Activated naive CD8-positive, alpha-beta T cell treated with anti-CD3 and anti-CD28 coated beads, Interleukin-2, amount 10 ng/mL, durations not matched to agents 7 days and 5 days (primary cell): Measurements from ENCODE around the gene GRIA1. TPM values are rescaled to one million over a fixed set of nuclear protein-coding genes. Genes with fewer than 3 reads are reported as not detected.
"Not testable (repeated sequence)": the region's sequence is repeated elsewhere in the genome, so short reads cannot be mapped to it uniquely, and the experiment has no call there.

ENCODE experiments used
- ATAC-seq: fragments of 150-1000 bp; cut with Tn5 transposase; one replicate; pipeline ENCODE4 v1.10.0; 2021; ENCODE audit warnings: low read depth, moderate library complexity
- POLR2A ChIA-PET: fragments of 350-600 bp; sonication (Branson Sonifier 250); formaldehyde crosslinking; loops from one replicate; lab custom pipeline; 2021; ENCODE audit warnings: antibody characterized with exemption; lab: Charles Lee
- DNase-seq: peaks from one replicate; pipeline ENCODE4 v3.0.0; 2021
- H3K27ac Mint-ChIP-seq: one replicate; pipeline ENCODE4 v1.8.0; 2022; ENCODE audit warnings: mild to moderate bottlenecking, mixed read lengths
- H3K27me3 Mint-ChIP-seq: one replicate; pipeline ENCODE4 v1.8.0; 2022; ENCODE audit warnings: mild to moderate bottlenecking, moderate library complexity, mixed read lengths
- H3K36me3 Mint-ChIP-seq: one replicate; pipeline ENCODE4 v1.8.0; 2021; ENCODE audit warnings: mild to moderate bottlenecking, mixed read lengths
- H3K4me1 Mint-ChIP-seq: one replicate; pipeline ENCODE4 v1.8.0; 2021; ENCODE audit warnings: mixed read lengths
- H3K4me3 Mint-ChIP-seq: one replicate; pipeline ENCODE4 v1.8.0; 2022; ENCODE audit warnings: mild to moderate bottlenecking, moderate library complexity, mixed read lengths
- H3K9me3 Mint-ChIP-seq: one replicate; pipeline ENCODE4 v1.8.0; 2021; ENCODE audit warnings: mixed read lengths
- total RNA-seq, 2 experiments: library from RNA; stranded (reverse); gene quantifications; one replicate each; pipeline ENCODE4 v1.2.3, GENCODE V29; 2021

The GRIA1 gene
- total RNA-seq, 2 experiments from 2014 or later: not detected

GRCh38 chr5:153714798-153715197, 224.3 kb downstream of the GRIA1 start:
- peaks cover 1% of the 10 kb centered on the region for H3K9me3 Mint-ChIP-seq
- DNase-seq: no peak
- H3K4me3 Mint-ChIP-seq: no peak overlapping the region
- no peak for ATAC-seq
- no peak overlapping the region for H3K27ac Mint-ChIP-seq
- no peaks in the 10 kb centered on the region for H3K4me1 Mint-ChIP-seq
- POLR2A ChIA-PET: no interaction called here
- no peaks in the 10 kb centered on the region for H3K36me3 Mint-ChIP-seq
- H3K27me3 Mint-ChIP-seq: no peaks in the 10 kb centered on the region

DNA sequence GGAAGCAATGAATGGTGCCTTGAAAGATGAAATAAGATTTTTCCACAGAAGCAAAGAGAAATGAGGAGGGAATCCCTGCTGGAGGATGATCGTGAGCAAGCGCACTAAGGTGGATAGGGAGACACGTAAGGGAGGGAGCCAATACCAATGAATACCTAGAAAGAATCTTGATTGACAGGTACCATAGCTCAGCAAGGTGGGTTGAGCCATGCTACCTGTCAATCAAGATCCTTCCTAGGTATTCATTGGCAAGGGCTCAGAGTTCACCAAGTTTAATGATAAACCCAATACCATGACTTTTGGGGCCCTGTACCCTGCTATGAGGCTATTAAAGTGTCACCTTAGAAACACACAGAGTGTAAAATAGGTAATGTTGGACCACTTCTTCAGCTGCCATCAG, 226.8 kb downstream of the GRIA1 start:
- POLR2A ChIA-PET: no interaction called here
- H3K9me3 Mint-ChIP-seq: peaks cover 1% of the 10 kb centered on the region
- ATAC-seq (no peak), DNase-seq (no peak)
- H3K27me3 Mint-ChIP-seq: no peaks in the 10 kb centered on the region
- H3K27ac Mint-ChIP-seq: no peak overlapping the region
- no peaks in the 10 kb centered on the region for H3K4me1 Mint-ChIP-seq
- no peak overlapping the region for H3K4me3 Mint-ChIP-seq
- H3K36me3 Mint-ChIP-seq: no peaks in the 10 kb centered on the region

DNA sequence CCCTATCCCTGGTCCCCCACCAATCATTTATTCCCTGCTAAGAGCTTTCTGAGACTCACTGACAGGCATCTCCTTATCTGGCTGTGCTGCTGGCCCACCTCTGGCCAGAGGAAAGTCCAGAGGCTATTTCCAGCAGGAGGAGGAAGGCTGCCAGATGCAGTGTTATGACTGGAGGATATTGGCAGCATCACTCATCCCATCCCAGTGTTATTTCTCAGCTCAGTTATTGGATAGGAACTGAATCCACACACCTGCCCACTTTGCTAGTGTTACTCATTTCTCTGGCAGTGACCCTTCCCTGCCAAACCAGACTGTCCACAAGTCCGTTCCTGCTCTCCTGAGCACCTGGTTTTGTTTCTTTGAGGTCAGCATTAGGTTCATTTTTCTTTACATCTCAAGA, 228.2 kb downstream of the GRIA1 start:
- POLR2A ChIA-PET: no interaction called here
- H3K4me3 Mint-ChIP-seq: no peak overlapping the region
- ATAC-seq (no peak), DNase-seq (no peak)
- peaks cover 1% of the 10 kb centered on the region for H3K9me3 Mint-ChIP-seq
- H3K27ac Mint-ChIP-seq: no peak overlapping the region
- no peaks in the 10 kb centered on the region for H3K36me3 Mint-ChIP-seq
- no peaks in the 10 kb centered on the region for H3K27me3 Mint-ChIP-seq
- H3K4me1 Mint-ChIP-seq: no peaks in the 10 kb centered on the region

DNA sequence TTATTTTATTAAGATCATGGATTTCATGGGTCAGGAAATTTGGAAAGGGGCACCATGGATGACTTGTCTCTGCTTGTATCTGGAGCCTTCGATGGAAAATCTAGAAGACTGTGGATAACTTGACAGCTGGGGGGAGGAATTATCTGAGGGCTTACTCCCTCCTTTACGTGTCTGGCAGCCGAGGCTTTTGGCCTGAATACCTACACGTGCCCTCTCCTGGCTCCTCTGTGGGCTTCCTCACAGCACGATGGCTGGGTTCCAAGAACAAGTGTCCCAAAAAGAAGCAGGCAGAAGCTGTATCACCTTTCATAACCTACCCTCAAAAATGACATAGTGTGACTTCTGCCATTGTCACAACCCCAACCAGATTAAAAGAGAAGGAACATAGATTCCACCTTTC, 228.9 kb downstream of the GRIA1 start:
- H3K36me3 Mint-ChIP-seq: no peaks in the 10 kb centered on the region
- no peak for ATAC-seq
- POLR2A ChIA-PET: no interaction called here

GRCh38 chr5:153723022-153723610, 232.6 kb downstream of the GRIA1 start:
- H3K9me3 Mint-ChIP-seq: not testable (repeated sequence)

More for the DNA sequence above, 228.9 kb downstream of the GRIA1 start:
- Mint-ChIP-seq H3K4me1 (no peaks in the 10 kb centered on the region), H3K27ac (no peak overlapping the region), H3K9me3 (peaks cover 1% of the 10 kb centered on the region), H3K27me3 (no peaks in the 10 kb centered on the region), H3K4me3 (no peak overlapping the region)
- no peak for DNase-seq

DNA sequence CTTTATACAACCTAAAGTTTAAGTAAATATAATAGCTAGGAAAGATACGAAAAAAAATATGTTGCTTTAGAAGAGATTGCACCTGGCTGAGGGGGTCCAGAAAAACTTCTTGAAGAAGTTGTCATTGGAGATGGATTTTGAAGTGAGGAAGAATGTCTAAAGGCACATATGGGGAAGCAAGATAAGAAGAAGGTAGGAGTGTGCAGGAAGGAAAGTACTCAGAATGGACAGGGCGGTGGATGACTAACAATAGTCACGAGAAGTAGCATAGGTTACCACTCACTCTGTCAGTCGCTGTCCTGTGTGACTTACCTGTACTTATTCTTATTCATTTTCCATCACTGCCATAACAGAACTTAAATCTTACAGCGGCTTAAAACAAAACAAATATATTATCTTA, 251.6 kb downstream of the GRIA1 start:
- no peaks in the 10 kb centered on the region for H3K36me3 Mint-ChIP-seq
- H3K4me1 Mint-ChIP-seq: no peaks in the 10 kb centered on the region
- no peak for ATAC-seq
- no peaks in the 10 kb centered on the region for H3K9me3 Mint-ChIP-seq
- H3K27ac Mint-ChIP-seq: no peak overlapping the region
- H3K27me3 Mint-ChIP-seq: no peaks in the 10 kb centered on the region
- POLR2A ChIA-PET: no interaction called here
- no peak overlapping the region for H3K4me3 Mint-ChIP-seq
- DNase-seq: no peak

More at GRCh38 chr5:153723022-153723610, 232.6 kb downstream of the GRIA1 start:
- H3K27ac Mint-ChIP-seq, H3K4me3 Mint-ChIP-seq, H3K4me1 Mint-ChIP-seq, DNase-seq, ATAC-seq, H3K36me3 Mint-ChIP-seq, H3K27me3 Mint-ChIP-seq, POLR2A ChIA-PET: not testable (repeated sequence)

DNA sequence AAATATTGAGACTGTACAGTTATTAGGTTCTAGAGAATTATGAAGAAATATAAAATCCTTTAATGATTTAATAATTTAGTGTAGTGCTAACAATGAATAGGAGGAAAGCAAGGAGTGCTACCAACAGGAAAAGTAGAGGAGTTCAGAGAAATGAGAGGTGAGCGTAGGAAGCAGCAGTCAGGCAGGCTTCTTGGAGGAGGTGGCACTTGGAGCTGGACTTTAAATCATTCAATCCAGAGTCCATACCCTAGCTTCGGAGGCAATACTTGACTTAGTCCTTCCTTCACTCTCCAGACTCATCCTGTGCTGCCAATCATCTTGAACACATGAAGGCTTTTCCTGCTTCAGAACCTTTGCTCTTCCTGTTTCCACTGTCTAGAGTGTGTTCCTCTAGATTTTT, 254.3 kb downstream of the GRIA1 start:
- ATAC-seq (no peak), DNase-seq (no peak)
- H3K4me3 Mint-ChIP-seq: no peak overlapping the region
- H3K9me3 Mint-ChIP-seq: no peaks in the 10 kb centered on the region
- POLR2A ChIA-PET: no interaction called here
- no peaks in the 10 kb centered on the region for H3K27me3 Mint-ChIP-seq
- no peaks in the 10 kb centered on the region for H3K4me1 Mint-ChIP-seq
- H3K36me3 Mint-ChIP-seq: no peaks in the 10 kb centered on the region
- no peak overlapping the region for H3K27ac Mint-ChIP-seq

- no peak overlapping the region for H3K27ac Mint-ChIP-seq
- no peak for DNase-seq
- ATAC-seq: no peak
- no peaks in the 10 kb centered on the region for H3K36me3 Mint-ChIP-seq
- no peaks in the 10 kb centered on the region for H3K4me1 Mint-ChIP-seq
- no peak overlapping the region for H3K4me3 Mint-ChIP-seq
- no peaks in the 10 kb centered on the region for H3K9me3 Mint-ChIP-seq
- no peaks in the 10 kb centered on the region for H3K27me3 Mint-ChIP-seq
- POLR2A ChIA-PET: no interaction called here
These were observed 255.4 kb downstream of the GRIA1 start for GRCh38 chr5:153745778-153746395.

- Mint-ChIP-seq H3K4me3 (no peak overlapping the region), H3K27ac (no peak overlapping the region), H3K4me1 (no peaks in the 10 kb centered on the region), H3K9me3 (no peaks in the 10 kb centered on the region), H3K27me3 (no peaks in the 10 kb centered on the region), H3K36me3 (no peaks in the 10 kb centered on the region)
- DNase-seq: no peak
- POLR2A ChIA-PET: no interaction called here
- no peak for ATAC-seq
These were observed 256.0 kb downstream of the GRIA1 start for GRCh38 chr5:153746440-153746839.

DNA sequence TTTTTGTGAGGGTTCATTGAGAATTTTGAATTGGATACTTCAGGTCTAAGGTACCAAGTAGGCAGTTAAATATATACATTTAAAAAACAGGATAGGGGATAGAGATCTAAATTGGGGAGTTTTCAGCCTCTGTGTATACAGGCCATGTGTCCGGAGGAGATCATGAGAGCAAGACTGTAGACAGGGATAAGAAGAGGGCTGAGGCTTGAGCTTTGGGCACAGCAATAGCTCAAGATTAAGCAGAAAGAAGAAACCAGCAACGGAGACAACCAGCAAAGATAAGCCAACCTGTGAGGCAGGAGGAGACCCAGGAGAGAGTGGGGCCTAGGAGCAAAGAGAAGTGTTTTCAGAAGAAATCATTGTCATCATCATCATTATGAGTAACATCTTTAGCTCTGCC, 258.4 kb downstream of the GRIA1 start:
- ATAC-seq (no peak), DNase-seq (no peak)
- Mint-ChIP-seq H3K27me3 (no peaks in the 10 kb centered on the region), H3K4me1 (no peaks in the 10 kb centered on the region), H3K27ac (no peak overlapping the region), H3K4me3 (no peak overlapping the region), H3K36me3 (no peaks in the 10 kb centered on the region), H3K9me3 (no peaks in the 10 kb centered on the region)
- POLR2A ChIA-PET: no interaction called here

DNA sequence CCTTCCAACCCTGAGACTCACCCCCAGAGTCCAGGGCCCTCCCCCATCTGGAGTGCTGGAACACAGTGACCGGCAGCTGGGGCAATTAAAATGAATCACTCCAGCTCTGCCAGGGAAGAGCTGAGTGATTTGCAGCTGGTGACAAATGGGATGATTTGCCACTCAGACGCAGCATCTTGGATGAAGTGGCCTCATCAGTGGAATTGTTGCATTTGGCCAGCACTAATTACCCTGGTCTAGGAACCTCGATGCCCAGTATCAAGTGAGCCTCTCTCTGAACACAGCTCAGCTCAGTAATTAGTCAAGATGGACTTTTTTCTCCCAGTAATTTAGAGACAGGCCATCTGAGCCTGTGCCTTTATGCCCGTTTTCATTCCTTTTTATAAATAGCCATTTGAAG, 259.5 kb downstream of the GRIA1 start:
- H3K27ac Mint-ChIP-seq: no peak overlapping the region
- no peak overlapping the region for H3K4me3 Mint-ChIP-seq
- POLR2A ChIA-PET: no interaction called here
- H3K9me3 Mint-ChIP-seq: peaks cover 2% of the 10 kb centered on the region
- H3K4me1 Mint-ChIP-seq: no peaks in the 10 kb centered on the region
- ATAC-seq (no peak), DNase-seq (no peak)
- H3K27me3 Mint-ChIP-seq: no peaks in the 10 kb centered on the region
- no peaks in the 10 kb centered on the region for H3K36me3 Mint-ChIP-seq

GRCh38 chr5:153751251-153751650, 260.8 kb downstream of the GRIA1 start:
- no peaks in the 10 kb centered on the region for H3K4me1 Mint-ChIP-seq
- no peak for ATAC-seq
- POLR2A ChIA-PET: no interaction called here

DNA sequence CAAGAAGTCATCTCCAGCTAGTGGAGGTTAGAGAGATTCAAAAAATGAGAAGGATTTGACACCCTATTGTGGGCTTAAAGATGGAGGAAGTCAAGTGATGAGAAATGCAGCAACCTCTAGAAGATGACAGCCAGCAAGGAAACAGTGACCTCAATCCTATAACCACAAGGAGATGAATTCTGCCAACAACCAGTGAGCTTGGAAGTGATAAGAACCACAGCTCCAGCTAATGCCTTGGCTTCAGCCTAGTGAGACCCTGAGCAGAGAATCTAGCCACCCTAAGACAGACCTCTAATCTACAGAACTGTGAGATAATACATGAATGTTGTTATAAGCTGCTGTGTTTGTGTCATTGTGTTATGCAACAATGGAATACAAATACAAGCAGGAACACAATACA, 262.4 kb downstream of the GRIA1 start:
- peaks cover 2% of the 10 kb centered on the region for H3K9me3 Mint-ChIP-seq
- H3K4me3 Mint-ChIP-seq: no peak overlapping the region
- POLR2A ChIA-PET: no interaction called here
- ATAC-seq (no peak), DNase-seq (no peak)
- no peaks in the 10 kb centered on the region for H3K36me3 Mint-ChIP-seq
- no peak overlapping the region for H3K27ac Mint-ChIP-seq
- H3K27me3 Mint-ChIP-seq: no peaks in the 10 kb centered on the region
- no peaks in the 10 kb centered on the region for H3K4me1 Mint-ChIP-seq

More at GRCh38 chr5:153751251-153751650, 260.8 kb downstream of the GRIA1 start:
- Mint-ChIP-seq H3K27me3 (no peaks in the 10 kb centered on the region), H3K36me3 (no peaks in the 10 kb centered on the region), H3K9me3 (peaks cover 2% of the 10 kb centered on the region), H3K27ac (no peak overlapping the region), H3K4me3 (no peak overlapping the region)
- no peak for DNase-seq

DNA sequence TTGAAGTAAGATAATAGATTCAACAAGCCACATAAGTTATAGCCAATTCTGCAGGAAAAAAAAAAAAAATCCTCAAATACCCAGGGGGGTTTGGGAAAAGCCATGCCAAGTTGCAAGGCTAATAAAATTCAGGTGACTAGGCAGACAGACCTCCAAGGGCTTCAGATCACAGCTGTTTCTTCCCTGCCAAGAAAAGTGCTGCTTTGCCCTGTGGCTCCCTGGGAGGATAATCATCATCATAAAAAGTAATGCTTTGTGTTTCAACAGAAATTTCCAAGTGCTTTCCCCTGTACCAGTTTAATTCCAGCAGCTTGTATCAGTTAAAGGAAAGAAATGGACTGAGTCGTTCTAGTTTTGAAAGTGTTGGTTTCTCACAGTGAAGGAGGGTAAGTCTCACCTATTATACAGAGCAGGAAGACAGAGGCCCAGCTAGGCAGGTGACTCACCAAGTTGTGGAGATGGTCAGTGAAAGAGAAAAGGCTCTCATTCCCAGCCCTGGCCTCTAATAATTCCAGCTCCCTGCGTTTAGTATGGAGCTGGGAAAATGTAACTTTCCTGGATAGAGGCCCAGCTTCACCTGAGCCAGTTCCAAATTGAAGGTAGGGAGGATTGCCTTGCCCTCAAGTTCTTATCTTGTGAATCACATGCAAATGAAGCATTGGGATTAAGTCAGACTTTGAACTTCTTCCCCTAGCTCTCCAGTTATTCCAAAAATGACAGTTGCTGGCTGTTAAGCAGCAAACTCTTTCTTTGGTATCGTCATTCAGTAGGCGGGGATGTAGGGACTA, 263.4 kb downstream of the GRIA1 start:
- POLR2A ChIA-PET: no interaction called here
- Mint-ChIP-seq H3K4me1 (no peaks in the 10 kb centered on the region), H3K27me3 (no peaks in the 10 kb centered on the region)

More for the DNA sequence above, 263.4 kb downstream of the GRIA1 start:
- no peak overlapping the region for H3K4me3 Mint-ChIP-seq
- DNase-seq: no peak
- peaks cover 2% of the 10 kb centered on the region for H3K9me3 Mint-ChIP-seq
- H3K27ac Mint-ChIP-seq: no peak overlapping the region
- ATAC-seq: no peak
- no peaks in the 10 kb centered on the region for H3K36me3 Mint-ChIP-seq
